Endothelial cell of umbilical vein (primary cell): ENCODE results near the gene EFNB3. TPM values are rescaled to one million over a fixed set of nuclear protein-coding genes. Genes with fewer than 3 reads are reported as not detected.

Experiments
- BruUV-seq: library from RNA; stranded (reverse); fragments of 400-500 nt; replicated peaks from 2 replicates; lab custom pipeline; 2021; lab: Mats Ljungman, UMichigan
- CTCF ChIA-PET: fragments of 300-600, 350-600 bp; sonication (Branson Sonifier 250); formaldehyde crosslinking; loops from one replicate; lab custom pipeline; 2021; ENCODE audit warnings: antibody characterized with exemption, inconsistent platforms; lab: Charles Lee
- POLR2A ChIA-PET: fragments of 300-600, 350-600 bp; sonication (Branson Sonifier 250); formaldehyde crosslinking; loops from one replicate; lab custom pipeline; 2021; ENCODE audit warnings: antibody characterized with exemption, inconsistent platforms; lab: Charles Lee
- DNase-seq: peaks from one replicate; pipeline ENCODE4 v3.0.0-alpha.2; 2011; ENCODE audit warnings: low read depth, low spot score
- FAIRE-seq: peaks from 2 replicates; lab custom pipeline; 2011; peaks lifted over from hg19 to GRCh38; lab: Jason Lieb, UNC
- H2AFZ ChIP-seq: 2 replicates; pipeline ENCODE4 v1.6.0; 2012; ENCODE audit warnings: low read depth, low read length, control low read depth, inconsistent platforms
- H3K27ac ChIP-seq: 2 replicates; pipeline ENCODE4 v1.5.1; 2011; ENCODE audit warnings: low read depth, mild to moderate bottlenecking, control low read depth, low read length, moderate library complexity; ENCODE audit not compliant: insufficient read depth
- H3K27me3 ChIP-seq, 2 experiments: 2 replicates each; pipeline versions ENCODE4 v1.6.0 to v1.6.1; 2011; ENCODE audit warnings: low read length in 2 of 2, mixed read lengths in 1 of 2; ENCODE audit not compliant: control insufficient read depth in 2 of 2, insufficient read depth in 2 of 2
- H3K36me3 ChIP-seq, 2 experiments: 2 replicates in 1 of 2; 3 replicates in 1 of 2; pipeline ENCODE4 v1.5.1; 2011; ENCODE audit warnings: low read length in 2 of 2, mild to moderate bottlenecking in 1 of 2, moderate library complexity in 1 of 2; ENCODE audit not compliant: control insufficient read depth in 2 of 2, insufficient read depth in 2 of 2; ENCODE audit errors: extremely low read depth in 1 of 2
- H3K4me1 ChIP-seq: 3 replicates; pipeline ENCODE4 v1.5.1; 2011; ENCODE audit warnings: mild to moderate bottlenecking, low read length; ENCODE audit not compliant: control insufficient read depth, insufficient read depth; ENCODE audit errors: extremely low read depth
- H3K4me2 ChIP-seq: 2 replicates; pipeline ENCODE4 v1.6.1; 2011; ENCODE audit warnings: low read length, control low read depth, mixed read lengths; ENCODE audit not compliant: insufficient read depth
- H3K4me3 ChIP-seq, 3 experiments: fragments of 200-600 bp in 1 of 3; sonication (generic), shearing (Covaris generic) in 1 of 3; replicated peaks in 1 of 3; 2 replicates each; pipeline ENCODE4 v1.5.1; 2011 to 2016; ENCODE audit warnings: control low read depth in 3 of 3, low read length in 3 of 3, mild to moderate bottlenecking in 2 of 3, inconsistent platforms in 1 of 3, low read depth in 1 of 3, moderate library complexity in 1 of 3; ENCODE audit not compliant: insufficient read depth in 1 of 3
- H3K79me2 ChIP-seq: 2 replicates; pipeline ENCODE4 v1.6.0; 2012; ENCODE audit warnings: low read length, inconsistent platforms; ENCODE audit not compliant: control insufficient read depth, insufficient read depth
- H3K9ac ChIP-seq: replicated peaks from 2 replicates; pipeline ENCODE3; 2011; ENCODE audit warnings: low read length, control low read depth; ENCODE audit not compliant: insufficient read depth; ENCODE audit errors: extremely low read depth
- H3K9me1 ChIP-seq: replicated peaks from 3 replicates; pipeline ENCODE4 v1.6.0; 2011; ENCODE audit warnings: mild to moderate bottlenecking, low read length; ENCODE audit not compliant: control insufficient read depth, insufficient read depth; ENCODE audit errors: extremely low read depth
- H3K9me3 ChIP-seq: replicated peaks from 2 replicates; pipeline ENCODE4 v1.5.1; 2012; ENCODE audit warnings: low read length, inconsistent platforms; ENCODE audit not compliant: control insufficient read depth, insufficient read depth
- H4K20me1 ChIP-seq: replicated peaks from 2 replicates; pipeline ENCODE3; 2011; ENCODE audit warnings: mild to moderate bottlenecking, low read length; ENCODE audit not compliant: control insufficient read depth, insufficient read depth; ENCODE audit errors: extremely low read depth
- CTCF ChIP-seq, 2 donors: IDR thresholded peaks; 1 replicate in 1 of 2; 2 replicates in 1 of 2; pipeline ENCODE4 v1.5.1; 2011; ENCODE audit warnings: low read length in 2 of 2, mild to moderate bottlenecking in 2 of 2, moderate library complexity in 2 of 2, control low read depth in 1 of 2, inconsistent platforms in 1 of 2, low read depth in 1 of 2; ENCODE audit not compliant: insufficient read depth in 1 of 2; ENCODE audit errors: extremely low read depth in 1 of 2
- EZH2 ChIP-seq: IDR thresholded peaks from 2 replicates; pipeline ENCODE4 v1.6.1; 2012; ENCODE audit warnings: borderline replicate concordance, low read depth, mild to moderate bottlenecking, moderate library complexity, low read length, inconsistent platforms; ENCODE audit not compliant: severe bottlenecking
- FOS ChIP-seq: IDR thresholded peaks from 2 replicates; pipeline ENCODE4 v1.6.1; 2011; ENCODE audit warnings: mild to moderate bottlenecking, low read length, moderate library complexity, borderline replicate concordance; ENCODE audit not compliant: insufficient read depth
- GATA2 ChIP-seq: IDR thresholded peaks from 2 replicates; pipeline ENCODE4 v1.7.0; 2011; ENCODE audit warnings: low read depth, mild to moderate bottlenecking, moderate library complexity, mixed read lengths, low read length; ENCODE audit not compliant: insufficient read length, insufficient read depth
- JUN ChIP-seq: IDR thresholded peaks from 2 replicates; pipeline ENCODE4 v1.6.1; 2011; ENCODE audit warnings: borderline replicate concordance, low read depth; ENCODE audit not compliant: insufficient read length, insufficient read depth
- MAX ChIP-seq: IDR thresholded peaks from 2 replicates; pipeline ENCODE4 v1.6.1; 2011; ENCODE audit not compliant: insufficient read depth, insufficient read length
- MYC ChIP-seq: IDR thresholded peaks from one replicate; pipeline ENCODE4 v1.6.1; 2011; ENCODE audit warnings: mild to moderate bottlenecking, low read depth, low read length
- POLR2A ChIP-seq: IDR thresholded peaks from 2 replicates; pipeline ENCODE4 v1.6.1; 2012; ENCODE audit warnings: low read depth, mild to moderate bottlenecking, control low read depth, low read length
- POLR2AphosphoS5 ChIP-seq: IDR thresholded peaks from 2 replicates; pipeline ENCODE4 v1.6.1; 2012; ENCODE audit warnings: low read depth, mild to moderate bottlenecking, control low read depth, low read length, moderate library complexity; ENCODE audit not compliant: insufficient read depth
- dilution Hi-C: fragments of 300-500 bp; cut with MboI; formaldehyde crosslinking; loops from one replicate; pipeline ENCODE4 v1.15.0; 2019; ENCODE audit warnings: low sequenced_read_pairs; ENCODE audit not compliant: extremely low pct_ligation_motif_present
- intact Hi-C: fragments of 100-400 bp; cut with micrococcal nuclease; formaldehyde crosslinking; loops from one replicate; pipeline ENCODE4 v1.10.0; 2022
- polyA plus RNA-seq, 4 experiments: library from polyadenylated mRNA; depleted of rRNA in 3 of 4; stranded (reverse) in 3 of 4; unstranded in 1 of 4; fragments of >200 nt; gene quantifications; 2 replicates each; pipeline versions ENCODE4 v1.2.1 to v1.2.3, GENCODE V29; 2011 to 2012; ENCODE audit warnings: missing spikeins in 1 of 4
- total RNA-seq: library from RNA; stranded (reverse); gene quantifications from 2 replicates; pipeline ENCODE4 v1.2.3, GENCODE V29; 2021

EFNB3 gene
- total and polyA plus RNA-seq, 2 donors (not counting 3 experiments of a cell fraction or from before 2014, with no cell fraction given) = 1.1 to 2.9 TPM

GRCh38 chr17:7729816-7730215, 24.8 kb downstream of the EFNB3 start:
- H3K27me3 ChIP-seq = peaks cover 0 to 8% of the 10 kb centered on the region in 2 experiments
- FAIRE-seq (no peak), DNase-seq (no peak)
- H4K20me1 ChIP-seq = no peaks in the 10 kb centered on the region
- H3K9me1 ChIP-seq = no peaks in the 10 kb centered on the region
- H3K9me3 ChIP-seq = no peaks in the 10 kb centered on the region
- no peak overlapping the region for H3K9ac ChIP-seq
- TF ChIP-seq GATA2 = no peak
- no peak for TF ChIP-seq FOS
- TF ChIP-seq CTCF (IDR thresholded peaks at IDR 0.05; ENCODE audit: extremely low read depth in 1 of 2, insufficient read depth in 1 of 2, low read depth in 1 of 2, low read length in 2 of 2) = no peak
- TF ChIP-seq MYC = no peak
- TF ChIP-seq EZH2 = no peak
- TF ChIP-seq MAX = no peak
- TF ChIP-seq POLR2AphosphoS5 = no peak
- TF ChIP-seq POLR2A = no peak
- no peak for TF ChIP-seq JUN
- no peak overlapping the region for H3K27ac ChIP-seq
- no TSS peak for BruUV-seq
- dilution Hi-C loops = no loop called here
- no peaks in the 10 kb centered on the region for H3K36me3 ChIP-seq
- no peak overlapping the region for H3K4me3 ChIP-seq
- H3K4me2 ChIP-seq = no peak overlapping the region
- no peak overlapping the region for H2AFZ ChIP-seq
- ChIA-PET POLR2A (no interaction called here), CTCF (interaction anchor here (1.6 to 1.8 kb wide), 2 partner anchors 50 to 344 kb away, joined by 3 to 5 read pairs; no protein-coding TSS in a partner anchor)
- intact Hi-C loops = no loop called here
- no peaks in the 10 kb centered on the region for H3K4me1 ChIP-seq
- H3K79me2 ChIP-seq = no peaks in the 10 kb centered on the region
